ENCODE data around the gene LBHD1.
A peak's percentile ranks its signal among the peaks of the same experiment; 100 is the strongest.
"Not testable (repeated sequence)": the region's sequence is repeated elsewhere in the genome, so short reads cannot be mapped to it uniquely, and the experiment has no call there.

Gene LBHD1

DNA sequence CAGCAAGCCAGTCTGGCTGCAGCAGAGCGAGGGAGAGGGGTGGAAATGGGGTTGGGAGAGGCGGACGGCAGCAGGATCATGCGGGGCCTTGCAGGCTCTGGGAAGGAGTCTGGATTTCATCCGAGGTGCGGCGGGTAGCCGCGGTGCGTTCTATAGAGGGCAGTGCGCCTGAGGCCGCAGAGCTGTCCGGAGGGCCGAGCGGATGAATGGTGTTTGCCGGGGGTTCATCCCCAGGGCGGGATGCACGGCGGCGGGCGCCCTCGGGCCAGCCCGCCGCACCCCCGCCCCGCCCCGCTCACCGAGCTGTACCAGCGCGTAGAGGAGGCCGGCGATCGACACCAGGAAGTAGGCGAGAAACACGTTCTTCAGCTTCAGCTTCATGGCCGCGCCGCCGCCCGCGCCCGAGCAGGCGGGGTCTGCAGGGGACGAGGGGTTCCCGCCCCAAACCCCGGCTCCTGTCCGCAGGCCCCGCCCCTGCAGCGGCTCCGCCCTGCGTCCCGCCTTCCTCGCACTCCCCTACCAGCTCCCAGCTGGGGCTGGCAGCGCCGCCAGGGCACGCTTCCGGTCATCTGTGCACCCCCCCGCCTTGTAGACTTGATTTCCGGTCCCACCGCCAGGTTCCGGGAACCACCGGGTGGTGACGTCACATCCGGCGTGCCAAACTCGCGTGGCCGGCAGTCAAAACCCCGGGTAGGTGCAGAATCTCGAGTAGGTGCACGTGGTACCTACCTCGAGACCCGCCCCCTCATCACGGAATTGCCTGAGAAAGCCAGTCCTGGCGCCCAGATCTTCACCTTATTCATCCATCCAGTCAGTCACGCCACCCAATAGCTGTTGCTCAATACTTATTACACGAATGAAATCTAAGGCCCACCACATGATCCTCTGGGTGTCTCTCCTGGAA is 50.2 kb downstream of the LBHD1 start, which contains the start of gene B3GAT3:
B3GAT3 (minus strand) TSS at position 420 of the 904 bp plus-strand sequence; CDS start at position 381, 39 bp downstream.
- peak within 1 kb of the TSS; percentile 75 for H3K4me3 ChIP-seq (ENCODE audit: low read depth, low read length)

DNA sequence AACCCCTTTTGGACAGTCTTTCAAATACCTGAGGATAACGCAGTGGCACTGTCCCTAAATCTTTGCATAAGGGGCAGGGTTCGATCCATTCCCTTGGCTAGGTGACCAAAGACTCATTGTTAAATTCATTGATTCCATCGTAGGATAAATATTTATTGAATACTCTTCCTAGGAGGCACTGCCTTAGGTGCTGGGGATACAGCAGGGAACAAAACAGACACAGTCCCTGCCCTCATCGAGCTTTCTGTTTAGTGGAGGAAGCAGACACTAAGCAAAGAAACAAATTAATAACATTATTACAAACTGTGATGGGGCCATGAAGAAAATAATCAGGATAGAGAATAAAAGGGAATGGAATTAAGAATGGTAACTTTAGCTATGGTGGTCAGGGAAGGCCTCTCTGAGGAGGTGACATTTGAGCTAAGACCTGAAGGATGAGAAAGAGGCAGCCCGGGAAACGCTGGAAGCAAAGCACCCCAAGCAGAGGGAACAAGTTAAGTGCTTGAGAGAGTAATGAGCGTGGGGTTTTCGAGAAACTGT is 51.0 kb downstream of the LBHD1 start:
- peak overlapping the region; percentile 75 for H3K4me3 ChIP-seq (ENCODE audit: low read depth, low read length)

DNA sequence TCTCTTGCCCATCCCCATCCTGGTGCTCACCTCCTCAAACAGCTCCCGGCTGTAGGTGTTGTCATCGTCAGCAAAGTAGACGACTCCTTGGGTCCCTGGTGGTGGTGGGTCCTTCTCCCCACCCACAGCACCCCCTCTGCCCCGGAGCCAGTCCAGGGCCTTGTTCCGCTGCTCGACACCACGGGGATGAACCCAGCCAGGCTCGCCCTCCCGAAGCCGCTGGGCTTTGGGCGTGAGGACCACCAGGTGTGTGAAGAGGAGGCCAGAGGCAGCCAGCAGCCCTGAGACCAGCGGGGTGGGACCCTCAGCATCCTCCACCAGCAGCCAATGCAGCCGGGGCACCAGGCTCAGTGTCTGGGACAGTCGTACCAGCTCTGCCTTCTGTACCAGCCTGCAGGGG is 55.1 kb downstream of the LBHD1 start:
- H3K4me3 ChIP-seq (ENCODE audit: low read depth, low read length) = not testable (repeated sequence)

DNA sequence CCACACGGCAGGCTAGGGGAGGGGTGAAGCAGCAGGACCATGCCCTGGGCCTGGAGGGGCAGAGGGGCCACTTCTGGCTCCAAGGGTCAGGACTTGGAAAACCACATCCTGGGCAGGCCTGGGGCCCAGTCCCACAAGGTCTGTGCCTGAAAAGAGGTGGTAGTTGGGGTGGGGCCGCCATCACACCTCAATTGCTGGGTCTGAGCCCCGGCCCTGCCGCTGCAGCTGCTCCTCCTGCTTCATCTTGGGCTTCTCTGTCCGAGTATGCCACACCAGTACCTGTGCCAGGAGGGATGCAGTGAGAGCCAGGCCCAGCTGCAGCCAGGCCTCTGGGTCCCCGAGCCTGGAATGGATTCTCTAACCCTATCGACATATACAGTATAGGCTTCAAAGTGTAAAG is 56.5 kb downstream of the LBHD1 start:
- no peak overlapping the region for H3K4me3 ChIP-seq (ENCODE audit: low read depth, low read length)

DNA sequence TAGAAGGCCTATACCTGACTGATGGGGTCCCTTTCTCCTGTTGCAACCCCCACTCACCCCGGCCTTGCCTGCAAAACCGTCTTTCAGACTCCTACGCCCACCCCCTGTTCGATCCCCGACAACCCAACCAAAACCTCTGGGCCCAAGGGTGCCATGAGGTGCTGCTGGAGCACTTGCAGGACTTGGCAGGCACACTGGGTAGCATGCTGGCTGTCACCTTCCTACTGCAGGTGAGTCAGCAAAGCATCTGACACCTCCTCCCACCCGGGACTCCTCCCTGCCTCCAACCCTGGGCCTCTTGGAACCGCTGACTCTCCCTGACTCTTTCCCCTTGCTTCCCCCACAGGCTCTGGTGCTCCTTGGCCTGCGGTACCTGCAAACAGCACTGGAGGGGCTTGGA is 57.8 kb downstream of the LBHD1 start:
- H3K4me3 ChIP-seq (ENCODE audit: low read depth, low read length) = no peak overlapping the region

DNA sequence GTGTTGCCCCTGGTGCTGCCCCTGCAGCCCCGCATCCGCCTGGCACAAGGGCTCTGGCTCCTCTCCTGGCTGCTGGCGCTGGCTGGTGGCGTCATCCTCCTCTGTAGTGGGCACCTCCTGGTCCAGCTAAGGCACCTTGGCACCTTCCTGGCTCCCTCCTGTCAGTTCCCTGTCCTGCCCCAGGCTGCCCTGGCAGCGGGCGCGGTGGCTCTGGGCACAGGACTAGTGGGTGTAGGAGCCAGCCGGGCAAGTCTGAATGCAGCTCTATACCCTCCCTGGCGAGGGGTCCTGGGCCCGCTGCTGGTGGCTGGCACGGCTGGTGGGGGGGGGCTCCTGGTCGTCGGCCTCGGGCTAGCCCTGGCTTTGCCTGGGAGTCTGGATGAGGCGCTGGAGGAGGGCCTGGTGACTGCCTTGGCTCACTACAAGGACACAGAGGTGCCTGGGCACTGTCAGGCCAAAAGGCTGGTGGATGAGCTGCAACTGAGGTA is 58.7 kb downstream of the LBHD1 start:
- peak overlapping the region; percentile 14 for H3K4me3 ChIP-seq (ENCODE audit: low read depth, low read length)
